SKM-1 (cell line): ENCODE measurements around the gene JAK3.
"Not testable (repeated sequence)": the region's sequence is repeated elsewhere in the genome, so short reads cannot be mapped to it uniquely, and the experiment has no call there.

Source experiments
- DNase-seq: peaks from one replicate; lab custom pipeline; 2025; ENCODE audit not compliant: unreplicated experiment; lab: John Stamatoyannopoulos, UW

Gene JAK3

DNA sequence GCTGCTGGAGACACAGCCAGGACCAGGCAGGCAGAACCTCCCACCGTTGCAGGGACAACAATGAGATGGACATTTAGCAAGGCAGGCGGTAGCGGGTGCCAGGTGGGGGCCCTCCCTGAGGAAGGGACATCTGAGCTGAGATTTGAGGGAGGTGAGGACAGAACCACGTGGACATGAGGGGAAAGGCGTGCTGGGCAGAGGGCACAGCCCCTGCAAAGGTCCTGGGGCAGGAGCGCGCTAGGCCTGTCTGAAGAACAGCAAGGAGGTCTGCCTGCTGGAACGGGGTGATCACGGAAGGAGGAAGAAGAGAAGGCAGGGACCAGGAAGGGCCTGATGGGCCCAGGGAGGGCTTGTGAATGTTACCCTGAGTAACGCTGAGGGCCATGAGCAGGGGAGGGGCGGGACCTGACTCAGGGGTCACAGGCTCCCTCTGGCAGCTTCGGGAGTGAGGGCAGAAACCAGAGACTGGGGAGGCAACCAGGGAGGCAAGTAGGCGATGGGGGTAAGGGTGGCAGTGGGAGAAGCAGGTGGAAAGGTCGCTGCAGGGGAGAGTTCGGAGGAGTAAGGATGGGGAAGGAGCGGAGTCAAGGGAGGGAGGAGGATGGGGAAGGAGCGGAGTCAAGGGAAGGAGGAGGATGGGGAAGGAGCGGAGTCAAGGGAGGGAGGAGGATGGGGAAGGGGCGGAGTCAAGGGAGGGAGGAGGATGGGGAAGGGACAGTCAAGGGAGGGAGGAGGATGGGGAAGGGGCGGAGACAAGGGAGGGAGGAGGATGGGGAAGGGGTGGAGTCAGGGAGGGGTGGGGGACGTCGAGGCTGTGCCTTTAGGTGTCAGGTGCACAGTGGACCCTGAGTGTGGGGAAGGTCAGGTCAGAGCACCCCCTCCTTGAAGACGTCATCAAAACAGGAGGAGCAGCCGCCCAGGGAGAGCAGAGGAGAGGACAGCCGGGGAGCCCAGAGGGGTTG, 68.5 kb downstream of the JAK3 start:
- no peak for DNase-seq

DNA sequence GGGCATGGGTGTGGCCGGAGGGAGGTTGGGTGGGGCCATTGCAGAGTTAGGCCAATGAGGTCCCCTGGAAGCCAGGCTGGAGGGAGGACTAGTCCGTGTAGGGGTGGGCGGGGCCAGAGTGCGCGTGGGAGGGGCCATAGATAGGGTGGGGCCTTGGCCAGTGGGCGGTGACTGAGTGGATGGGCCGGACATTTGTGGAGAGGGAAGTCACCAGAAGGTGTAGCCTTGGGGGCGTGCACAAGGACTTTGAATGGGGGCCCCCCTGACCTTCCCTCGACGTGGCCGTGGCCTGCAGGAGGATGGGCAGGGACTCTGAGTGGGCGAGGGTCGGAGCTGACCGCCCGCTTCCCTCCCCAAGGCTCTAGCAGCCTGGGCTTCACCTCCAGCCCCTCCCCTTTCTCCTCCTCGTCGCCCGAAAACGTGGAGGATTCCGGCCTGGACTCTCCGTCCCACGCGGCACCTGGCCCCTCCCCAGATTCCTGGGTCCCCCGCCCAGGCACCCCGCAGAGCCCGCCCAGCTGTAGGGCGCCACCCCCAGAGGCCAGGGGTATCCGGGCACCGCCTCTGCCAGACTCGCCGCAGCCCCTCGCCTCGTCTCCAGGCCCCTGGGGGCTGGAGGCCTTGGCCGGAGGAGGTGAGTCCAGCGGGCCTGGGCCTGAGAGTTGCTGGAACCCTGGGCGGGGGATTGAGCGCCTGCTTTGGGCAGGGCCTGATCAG, 69.4 kb downstream of the JAK3 start:
- no peak for DNase-seq

DNA sequence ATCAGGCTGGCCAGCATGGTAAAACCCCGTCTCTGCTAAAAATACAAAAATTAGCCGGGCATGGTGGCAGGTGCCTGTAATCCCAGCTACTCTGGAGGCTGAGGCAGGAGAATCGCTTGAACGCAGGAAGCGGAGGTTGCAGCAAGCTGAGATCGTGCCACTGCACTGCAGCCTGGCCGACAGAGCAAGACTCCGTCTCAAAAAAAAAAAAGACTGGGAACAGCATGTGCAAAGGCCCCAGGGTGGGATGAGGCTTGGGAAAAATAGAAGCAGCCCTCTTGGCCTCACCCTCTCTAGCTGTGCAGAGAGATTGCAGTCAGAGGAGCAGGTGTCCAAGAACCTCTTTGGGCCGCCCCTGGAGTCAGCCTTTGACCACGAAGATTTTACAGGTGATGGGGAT, 69.9 kb downstream of the JAK3 start:
- DNase-seq: not testable (repeated sequence)

DNA sequence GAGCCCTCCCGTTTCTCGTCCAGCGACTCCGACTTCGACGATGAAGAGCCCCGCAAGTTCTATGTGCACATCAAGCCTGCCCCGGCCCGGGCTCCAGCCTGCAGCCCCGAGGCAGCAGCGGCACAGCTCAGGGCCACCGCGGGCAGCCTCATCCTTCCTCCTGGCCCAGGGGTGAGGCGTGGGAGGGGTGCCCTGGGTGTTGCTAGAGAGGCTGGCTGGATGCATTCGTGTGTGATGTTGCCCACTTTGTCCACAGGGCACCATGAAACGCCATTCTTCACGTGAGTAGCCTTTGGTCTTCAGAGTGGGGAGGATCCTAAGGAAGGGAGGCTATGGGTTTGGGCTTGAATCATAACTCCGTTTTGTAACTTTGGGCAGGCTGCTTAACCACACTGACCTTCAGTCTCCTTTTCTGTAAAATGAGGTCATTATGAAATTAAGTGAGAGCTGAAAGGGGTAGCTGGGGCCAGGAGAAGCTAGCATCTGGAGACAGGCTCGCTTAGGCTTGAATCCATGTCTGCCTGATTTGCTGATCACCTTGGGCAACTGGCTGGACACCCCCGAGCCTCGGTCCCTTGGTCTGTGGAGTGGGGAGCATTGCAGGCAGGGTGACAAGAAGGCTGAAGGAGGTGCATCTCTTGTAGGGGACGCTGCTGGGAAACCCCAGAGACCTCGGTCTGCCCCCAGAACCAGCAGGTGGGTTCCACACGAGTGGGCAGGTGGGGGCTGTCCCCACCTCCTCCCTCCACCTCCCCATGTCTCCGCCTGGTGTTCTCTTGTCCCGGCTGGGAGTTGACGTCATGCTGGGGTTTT, 71.6 kb downstream of the JAK3 start:
- no peak for DNase-seq

DNA sequence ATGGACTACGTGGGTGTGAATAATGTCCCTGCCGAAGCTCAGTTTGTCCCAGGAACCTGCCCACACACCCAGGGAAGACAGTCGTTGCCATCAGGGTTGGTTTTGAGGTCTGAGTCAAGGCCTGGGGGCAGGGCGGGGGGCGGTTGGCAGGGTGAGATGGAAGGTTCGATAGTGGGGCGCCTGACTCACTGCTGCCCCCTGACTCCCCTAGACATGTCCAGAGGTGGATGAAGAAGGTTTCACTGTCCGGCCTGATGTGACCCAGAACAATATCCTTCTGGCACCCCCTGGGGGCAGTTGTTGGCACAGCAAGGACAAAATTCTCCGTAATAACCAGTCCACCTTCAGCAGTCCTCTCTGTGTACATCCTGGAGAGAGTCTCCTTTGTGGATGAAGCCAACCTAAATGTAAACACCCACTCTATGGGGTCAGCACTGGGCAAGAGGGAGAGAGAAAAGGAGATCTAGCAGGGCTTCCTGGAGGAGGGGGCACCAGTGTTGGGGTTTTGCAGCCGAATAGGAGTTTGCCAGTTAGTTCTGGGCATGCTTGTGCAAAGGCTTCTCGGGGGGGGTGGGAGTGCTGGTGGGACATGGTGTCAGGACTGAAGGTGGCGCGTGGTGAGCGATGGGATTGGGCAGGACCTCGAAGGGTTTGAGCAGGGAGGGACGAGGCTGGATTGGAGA, 72.4 kb downstream of the JAK3 start:
- DNase-seq: no peak
